Stimulated activated CD4-positive, alpha-beta T cell treated with anti-CD3 and anti-CD28 coated beads, Interleukin-15, amount 100 ng/mL, for 1 hour (primary cell): ENCODE data around the gene DCLK1.

ENCODE experiments used
- DNase-seq, 2 donors: peaks; one replicate each; pipeline ENCODE4 v3.0.0-alpha.2; 2020; ENCODE audit warnings: low read depth in 1 of 2, low spot score in 1 of 2

DCLK1 gene

DNA sequence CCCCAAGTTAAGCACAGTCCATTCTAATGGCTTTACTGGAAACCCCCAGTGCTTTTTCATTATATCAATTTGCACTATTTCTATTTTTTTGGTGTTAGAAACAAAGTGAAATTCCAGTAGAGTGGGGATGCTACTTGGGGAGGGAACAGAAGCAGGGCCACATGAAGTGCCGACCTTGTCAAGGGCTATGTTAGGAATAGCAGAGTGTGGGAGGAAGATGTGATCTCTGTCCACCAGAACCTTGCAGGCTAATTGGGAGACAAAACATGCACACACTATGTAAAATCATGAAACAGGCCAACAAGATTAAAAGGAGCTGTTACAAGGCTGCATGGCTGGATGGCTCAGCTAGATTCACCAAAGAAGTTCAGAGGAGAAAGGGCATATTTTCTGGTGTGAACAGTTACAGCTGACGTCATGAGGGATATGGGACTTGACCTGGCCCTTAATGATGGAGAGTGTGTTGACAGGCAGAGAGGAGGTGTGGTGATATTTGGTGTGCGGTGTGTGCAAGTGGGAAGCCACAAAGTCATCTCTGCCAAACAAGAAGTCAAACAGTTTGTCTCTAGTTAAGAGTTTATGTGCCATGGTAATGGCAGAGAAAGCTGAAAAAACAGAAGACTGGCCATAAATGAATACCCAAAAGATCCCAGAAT is 336.3 kb downstream of the DCLK1 start:
- DNase-seq, result no peak

DNA sequence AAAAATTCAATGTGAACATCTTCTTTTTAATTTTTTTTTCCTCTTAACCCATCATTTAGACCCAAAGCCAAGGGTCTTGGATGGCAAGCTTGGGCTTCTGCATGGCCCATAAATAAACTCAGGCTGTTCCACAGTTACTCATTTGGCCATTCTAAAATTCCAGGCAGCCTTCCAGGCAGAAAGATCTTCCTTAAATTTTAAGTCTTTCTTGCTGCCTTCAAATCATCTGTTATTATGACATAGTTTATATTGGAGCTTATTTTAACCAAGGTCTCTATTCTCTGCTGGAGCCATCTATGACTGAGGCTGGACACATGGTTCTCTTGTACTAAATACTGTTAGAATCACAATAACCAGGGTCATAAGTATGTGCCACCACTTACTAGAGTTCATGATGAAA is 337.4 kb downstream of the DCLK1 start:
- DNase-seq, result no peak

DNA sequence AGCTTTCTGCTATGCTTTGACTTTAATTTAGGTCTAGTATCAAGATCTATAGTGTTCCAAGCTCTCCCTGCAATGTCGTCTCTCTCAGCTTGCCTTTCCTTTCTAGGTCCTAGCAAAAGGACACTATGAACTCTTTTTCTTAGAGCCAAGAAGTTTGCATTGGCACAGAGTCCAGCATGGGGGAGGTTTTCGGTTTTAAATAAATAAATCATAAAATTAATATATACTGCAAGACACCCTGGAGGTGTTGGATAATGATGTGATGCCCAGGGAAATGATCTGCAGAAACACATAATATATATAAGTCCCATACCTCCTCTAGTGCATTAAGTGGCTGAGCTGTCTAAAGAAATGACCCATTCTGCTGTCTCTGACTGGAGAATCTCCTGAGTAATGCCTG is 338.3 kb downstream of the DCLK1 start:
- no peak for DNase-seq

DNA sequence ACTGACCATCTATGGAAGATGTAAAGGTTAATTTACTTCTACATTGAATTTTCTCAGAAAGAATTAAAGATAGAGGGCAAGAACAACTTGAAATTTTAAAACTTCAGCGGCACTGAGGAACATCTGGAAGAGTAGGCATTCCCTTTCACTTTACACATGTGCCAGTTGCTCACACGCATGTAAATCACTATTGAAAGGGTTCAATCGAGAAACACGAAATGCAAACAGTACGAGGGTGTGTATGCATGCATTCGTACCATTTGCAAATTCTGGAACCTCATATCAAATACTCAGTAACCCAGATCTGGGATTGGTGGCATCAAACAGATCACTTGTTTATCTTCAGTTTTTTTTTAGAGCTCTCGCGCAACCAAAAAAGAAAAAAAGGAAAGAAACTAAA is 339.2 kb downstream of the DCLK1 start:
- no peak for DNase-seq

DNA sequence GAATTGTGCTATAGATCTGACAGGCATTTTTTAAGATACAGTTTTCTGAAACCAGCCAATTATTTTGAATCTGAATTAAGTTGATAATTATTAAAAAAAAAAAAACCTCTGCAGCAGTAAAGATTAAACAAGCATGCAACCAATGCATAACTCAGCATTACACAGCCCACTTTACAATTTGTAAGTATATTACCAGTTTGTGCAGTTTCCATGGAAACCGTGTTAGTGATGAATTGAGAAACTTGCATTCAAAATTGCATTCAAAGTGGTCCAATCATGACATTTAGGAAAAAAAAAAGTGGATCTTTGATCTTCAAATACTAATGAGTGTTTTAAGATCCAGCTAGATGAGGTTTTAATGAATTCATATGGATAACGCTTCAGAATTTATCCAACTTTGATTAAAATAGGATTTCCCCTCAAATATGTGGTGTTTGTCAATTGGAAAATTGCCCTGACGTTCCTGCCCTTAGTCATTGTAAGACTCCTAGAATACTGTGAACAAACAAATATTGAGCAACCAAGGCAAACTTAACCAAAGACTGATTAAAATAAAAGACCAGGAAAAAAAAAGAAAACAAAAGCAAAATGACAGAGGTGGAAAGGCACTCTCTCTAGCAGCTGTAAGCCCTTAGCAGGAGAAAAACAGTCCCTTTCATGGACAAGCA is 339.9 kb downstream of the DCLK1 start:
- DNase-seq, result no peak

DNA sequence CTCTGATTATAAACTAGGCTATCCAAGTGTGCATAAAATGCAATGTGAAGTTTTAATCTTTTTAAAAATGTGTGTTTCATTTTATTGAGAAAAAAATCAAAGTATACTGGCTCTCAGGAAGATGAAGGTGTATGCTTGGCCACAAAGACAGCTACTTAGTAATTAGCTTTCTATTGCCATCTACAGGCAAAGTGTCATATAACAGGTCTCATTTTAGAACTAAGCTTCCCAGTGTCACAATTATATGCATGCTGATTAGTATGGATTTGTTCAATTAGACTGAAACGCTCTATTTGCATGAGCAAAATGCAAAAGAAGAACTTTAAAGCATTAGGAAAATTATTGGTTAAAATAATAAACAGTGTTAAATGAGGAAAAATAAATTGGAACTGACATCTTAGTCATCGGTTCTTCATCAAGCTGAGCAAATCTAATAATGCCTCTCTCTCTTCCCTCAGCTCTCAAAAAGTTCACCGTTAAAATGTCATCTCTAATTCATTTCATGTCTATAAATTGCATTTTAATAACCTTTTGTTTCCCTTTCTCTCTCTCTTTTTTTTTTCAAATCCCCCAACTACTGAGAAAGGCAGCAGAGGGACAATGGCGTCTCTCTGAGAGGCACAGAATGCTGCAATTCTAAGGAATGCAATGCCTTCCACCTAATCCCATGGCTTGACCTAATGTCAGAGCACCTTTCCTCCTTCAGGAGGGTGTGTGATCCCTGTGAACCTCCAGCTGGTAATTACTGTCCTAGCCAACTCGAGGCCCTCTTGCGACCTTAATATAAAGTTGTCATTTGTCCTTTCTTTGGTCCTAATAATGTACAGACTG is 341.6 kb downstream of the DCLK1 start:
- no peak for DNase-seq

DNA sequence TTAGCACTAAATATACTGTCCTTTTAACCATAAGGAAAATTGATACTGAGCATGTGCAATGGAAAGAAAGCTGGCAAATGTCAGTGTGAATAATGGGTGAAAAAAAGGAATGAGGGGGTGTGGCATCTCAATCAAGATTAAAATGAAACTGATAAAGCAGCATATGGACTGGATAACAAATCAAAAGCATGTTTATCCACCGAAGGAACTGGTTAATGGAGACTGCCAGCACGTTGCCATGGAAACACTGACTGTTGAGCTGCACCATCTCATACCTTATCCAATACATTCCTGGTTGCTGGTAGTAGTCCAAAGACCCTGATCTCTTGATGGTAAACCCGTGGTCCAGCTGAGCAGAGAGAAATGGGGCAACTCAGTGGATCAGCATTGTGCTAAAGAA is 343.2 kb downstream of the DCLK1 start:
- no peak for DNase-seq

DNA sequence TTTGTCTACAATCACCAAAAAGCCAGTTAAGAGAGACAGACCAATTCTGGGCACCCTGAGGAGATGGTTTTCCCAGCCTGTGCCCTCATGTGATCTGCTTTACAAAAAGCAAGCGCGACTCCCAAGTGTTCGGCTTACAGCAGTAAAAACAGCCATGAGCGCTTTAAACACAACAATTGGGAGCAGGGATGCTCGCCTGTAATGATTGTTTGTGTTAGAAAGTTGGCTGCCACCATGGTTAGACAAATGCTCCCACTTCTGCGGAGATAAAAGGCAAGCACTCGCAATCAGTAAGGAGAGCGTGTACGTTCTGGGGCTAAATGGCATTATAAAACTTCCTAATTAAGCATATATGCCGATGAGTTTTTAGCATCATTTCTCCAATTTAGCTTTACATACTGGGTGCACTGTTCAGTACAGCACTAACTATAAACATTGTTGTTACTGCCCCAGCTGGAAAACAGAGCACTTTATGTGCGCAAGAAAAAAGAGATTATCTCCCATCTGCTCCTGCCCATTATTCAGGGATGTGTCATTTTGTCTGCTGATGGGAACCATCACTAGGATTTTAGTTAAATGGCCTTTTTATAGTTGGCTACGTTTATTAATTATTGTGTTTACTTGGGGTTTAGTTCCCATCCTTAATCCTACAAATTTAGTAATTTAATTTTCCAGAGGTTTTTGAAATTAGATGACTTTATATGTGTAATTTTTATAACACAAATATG is 345.4 kb downstream of the DCLK1 start:
- DNase-seq, result no peak

DNA sequence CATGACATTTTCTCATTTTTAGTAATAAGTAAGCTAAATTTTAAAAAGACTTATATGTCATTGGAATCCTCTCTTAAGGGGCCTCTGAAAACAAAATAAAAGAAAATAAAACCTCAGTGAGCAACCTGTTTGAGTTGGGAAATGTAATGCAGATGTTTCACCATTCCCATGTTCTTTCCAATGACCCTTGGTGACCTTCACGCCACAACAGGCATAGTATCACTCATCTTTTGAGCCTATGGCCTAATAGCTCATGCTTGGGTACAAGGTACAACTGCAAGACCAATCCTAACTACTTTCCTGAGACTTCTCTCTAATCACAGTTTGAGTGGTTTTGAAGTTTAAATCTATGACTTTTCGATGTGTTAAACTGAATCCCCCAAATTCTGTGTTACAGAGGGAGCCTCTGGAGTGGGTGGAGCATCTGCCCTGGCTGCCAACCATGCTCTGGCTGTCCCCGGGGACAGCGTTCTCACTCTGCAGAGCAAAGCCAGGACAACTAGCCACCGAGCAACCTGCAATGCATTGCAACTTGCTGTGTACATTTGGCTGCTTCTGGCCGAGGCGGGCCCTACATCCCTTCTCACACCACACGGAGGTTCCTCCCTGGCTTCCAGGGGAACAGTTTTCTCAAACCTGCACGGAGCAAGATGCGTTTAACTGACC is 346.8 kb downstream of the DCLK1 start:
- no peak for DNase-seq

DNA sequence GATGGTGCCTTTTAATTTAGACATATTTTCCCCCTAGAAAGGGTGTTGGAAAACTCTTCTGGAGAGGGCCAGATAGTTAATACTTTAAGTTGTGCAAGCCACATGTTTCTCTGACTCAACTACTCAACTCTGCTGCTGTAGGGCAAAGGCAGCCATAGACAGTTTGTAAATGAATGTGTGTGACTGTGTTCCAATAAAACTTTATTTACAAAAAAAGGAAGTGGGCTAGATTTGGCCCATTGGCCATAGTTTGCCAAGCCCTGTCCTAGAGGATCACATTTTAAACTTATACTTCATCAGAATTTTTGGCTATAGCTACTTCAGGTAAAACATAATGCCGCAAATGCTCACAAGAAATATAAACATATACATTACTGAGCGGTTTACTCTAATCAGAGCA is 348.4 kb downstream of the DCLK1 start:
- no peak for DNase-seq

DNA sequence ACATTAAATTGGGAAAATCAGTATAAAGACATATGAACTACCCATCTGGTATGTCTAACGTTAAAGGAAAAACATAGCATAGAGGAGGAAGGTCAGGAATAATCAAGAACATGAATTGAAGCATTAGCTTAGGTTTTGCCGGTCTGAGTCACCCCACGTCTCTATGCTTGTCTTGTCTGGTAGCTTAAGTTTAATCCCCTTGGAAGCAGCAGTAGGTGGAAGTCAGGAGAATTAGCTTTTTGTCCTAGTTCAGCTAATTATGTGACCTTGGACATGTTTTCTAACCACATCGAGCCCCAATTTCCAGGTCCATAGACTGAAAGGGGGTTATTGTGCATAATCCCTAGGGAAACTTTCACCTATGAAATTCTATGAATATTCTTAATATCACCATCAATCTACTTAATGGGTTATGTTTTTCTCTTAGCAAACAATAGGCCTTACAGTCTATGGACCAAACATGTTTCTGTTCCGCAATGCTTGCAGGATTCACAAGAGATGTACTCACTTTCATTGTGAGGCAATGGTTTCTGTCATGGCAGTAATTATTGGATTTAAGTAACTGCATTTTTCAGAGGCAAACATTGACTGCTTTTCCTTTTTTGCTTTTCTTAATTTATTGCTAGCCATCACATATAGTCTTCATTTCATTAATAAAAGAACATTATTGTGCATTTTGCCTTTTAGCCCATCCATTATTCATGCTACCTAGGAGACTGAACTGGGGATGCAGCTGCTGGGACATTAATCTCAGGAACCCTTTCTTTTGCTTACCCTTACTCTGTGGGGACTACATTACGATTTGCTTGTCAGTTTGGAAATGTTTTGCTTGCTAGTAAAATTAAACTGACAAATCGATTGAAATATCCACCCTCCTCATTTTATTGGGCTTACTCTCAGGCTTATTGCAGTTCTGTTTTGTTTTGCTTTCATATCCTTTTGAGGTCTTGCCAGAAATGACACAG is 349.9 kb downstream of the DCLK1 start:
- no peak for DNase-seq

DNA sequence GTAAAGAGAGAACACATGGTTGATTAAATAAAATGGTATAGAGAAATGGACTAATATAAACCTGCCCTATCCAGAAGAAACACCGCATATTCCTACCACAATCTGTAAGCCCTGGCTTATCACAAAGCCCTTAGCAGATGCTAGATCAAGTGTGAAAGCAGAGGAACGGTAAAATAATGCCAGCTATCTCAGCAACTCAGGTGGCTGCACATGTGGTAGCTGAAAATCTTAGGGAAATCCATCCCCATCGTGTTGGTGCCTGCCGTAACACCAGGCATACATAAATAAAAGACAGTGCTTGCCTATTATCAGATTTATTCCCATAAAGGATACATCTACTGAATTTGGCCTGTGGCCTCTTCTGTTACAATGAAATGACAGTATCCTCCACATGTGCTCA is 350.6 kb downstream of the DCLK1 start:
- no peak for DNase-seq

DNA sequence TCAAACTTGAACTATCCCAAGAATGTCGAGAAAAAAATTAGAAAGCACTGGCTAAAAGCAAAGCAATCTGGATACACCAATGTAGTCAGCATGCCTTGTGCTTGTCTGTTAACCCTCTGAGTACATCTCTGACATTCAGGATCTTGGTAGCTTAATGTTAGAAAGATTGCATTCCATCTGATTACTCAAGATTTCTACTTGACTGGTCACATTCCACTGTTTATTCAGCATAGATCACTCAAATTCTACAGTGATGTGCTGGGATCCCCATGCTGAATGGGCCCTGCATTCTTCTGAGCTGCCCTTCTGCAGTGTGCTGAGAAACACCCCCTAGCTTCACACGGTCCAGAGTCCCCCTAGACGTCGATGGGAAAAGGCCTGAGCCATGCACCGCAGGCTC is 359.3 kb downstream of the DCLK1 start:
- no peak for DNase-seq

DNA sequence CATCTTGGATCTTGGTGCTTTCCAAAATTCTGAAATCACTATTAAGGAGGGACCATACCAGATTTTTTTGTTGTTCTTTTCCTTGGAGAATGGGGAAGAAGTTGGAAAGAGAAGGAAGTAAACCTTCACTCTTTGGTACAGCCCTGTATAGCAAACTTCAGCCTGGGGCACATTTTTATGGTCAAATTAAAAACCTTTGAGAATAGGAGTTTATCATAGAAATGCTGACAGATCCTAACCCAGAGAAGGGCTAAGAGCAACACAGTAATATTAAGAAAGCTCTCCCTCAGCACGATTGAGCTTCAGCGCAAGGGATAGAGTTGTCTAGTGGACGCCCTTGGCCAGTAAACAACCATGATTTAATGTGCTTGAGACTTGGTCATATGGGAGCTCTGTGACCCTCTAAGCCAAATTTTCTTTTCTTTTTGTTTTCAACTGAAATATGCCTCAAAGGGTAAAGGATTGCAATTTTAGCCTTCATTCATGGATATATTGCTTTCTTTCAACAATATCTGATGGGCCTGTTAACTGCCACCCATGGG is 360.4 kb downstream of the DCLK1 start:
- no peak for DNase-seq

DNA sequence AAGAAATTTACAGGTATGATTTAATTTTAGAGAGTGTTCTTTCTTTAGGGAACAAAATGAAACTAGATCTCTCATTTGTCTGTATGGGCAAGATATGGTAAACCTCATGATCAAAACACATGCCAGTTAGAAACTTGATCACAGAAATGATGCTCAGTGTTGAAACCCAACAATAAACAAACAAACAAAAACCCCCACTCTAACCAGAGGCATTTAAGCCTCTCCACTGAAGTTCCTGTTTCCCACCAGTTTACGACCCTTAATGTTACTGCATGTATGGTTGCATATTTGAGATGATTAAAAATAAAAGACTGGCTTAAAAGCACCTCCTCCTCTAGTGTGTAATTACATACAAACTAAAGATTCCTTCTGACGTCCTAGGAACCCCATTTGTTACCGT is 361.4 kb downstream of the DCLK1 start:
- no peak for DNase-seq

DNA sequence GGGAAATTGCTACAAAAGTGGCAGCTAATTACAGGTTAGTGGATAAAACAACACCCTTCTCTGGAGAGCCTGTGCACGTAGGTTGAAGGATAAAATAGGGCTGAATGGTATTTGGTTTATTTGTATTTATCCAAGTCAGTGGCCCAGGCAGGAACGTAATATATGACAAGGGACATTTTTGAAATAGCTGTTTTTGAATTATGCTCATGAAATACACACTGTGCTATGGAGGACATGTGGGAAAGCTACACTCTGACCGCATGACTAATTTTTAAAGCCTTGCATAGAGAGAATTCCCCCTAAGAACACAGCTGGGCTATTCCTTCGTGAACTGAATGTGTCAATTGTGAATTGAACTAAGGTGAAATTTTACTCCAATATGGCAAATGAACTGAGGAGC is 362.6 kb downstream of the DCLK1 start:
- DNase-seq, result no peak

DNA sequence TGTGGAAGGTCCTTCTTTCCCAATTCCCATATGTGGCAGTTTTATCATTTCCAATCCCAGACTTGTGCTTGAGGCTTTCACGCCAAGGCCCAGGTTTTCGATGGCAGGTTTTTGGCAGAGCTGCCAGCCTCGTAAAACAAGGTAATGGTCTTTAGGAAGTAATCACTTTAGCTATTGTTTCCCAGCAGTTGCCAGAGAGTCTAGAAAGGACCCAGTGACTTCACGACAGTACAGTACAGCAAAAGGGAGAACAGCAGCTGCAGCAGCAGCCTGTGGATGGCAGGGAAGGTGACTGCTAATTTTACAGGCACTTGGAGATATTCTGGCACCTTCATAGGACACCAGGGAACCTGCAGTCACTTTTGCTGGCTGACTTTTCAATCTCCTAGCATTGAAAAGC is 363.1 kb downstream of the DCLK1 start:
- no peak for DNase-seq

DNA sequence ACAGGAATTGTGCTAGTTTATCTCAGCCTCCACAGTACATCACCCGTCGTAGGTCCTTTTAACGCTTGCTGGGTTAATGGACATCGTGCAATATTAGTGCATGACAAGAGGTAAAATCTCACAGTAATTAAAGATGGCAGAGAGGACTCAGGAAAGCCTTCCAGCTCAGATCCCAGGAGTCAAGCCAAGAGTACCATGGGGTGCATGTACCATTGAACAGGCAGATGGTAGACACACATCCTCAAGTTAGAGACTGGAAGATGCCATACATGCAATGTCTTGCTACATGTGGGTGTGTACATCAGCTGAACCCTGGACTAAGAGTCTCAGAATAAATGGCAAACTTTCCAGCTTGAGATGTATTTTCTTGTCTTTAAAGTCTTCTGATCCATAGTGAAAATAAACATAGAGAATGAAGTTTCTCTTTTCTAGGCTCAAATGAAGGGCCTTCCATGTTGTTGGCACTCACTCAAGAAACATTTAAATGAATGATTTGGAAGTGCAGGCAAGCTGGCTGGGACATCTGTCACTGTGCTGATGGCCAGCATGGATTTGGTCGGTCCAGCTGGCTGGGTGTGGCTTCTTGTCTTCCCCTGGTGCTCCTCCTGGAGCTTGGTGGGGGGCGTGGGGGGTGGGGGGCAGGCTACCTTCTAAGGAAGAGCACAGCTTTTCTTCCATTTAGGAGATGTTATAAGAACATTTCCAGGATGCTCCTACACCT is 363.8 kb downstream of the DCLK1 start:
- DNase-seq, result no peak

DNA sequence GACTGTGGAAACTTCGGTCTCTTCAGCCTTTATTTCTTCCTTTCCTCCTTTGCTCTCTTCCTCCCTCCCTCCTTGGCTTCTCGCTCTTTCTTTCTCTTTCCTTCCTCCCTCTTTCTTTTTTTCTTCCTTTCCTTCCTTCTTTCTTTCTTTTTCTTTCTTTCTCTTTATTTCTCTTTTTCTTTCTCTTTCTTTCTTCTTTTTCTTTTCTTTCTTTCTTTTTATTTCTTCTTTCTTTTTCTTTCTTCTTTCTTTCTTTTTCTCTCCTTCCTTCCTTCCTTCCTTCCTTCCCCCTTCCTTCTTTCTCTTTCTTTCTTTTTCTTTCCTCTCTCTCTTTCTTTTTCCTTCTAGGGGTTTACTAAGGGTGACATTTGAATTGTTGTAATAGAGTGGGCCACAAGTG is 364.5 kb downstream of the DCLK1 start:
- DNase-seq, result no peak
